ENCODE data around the gene TAP2.

TAP2 gene

DNA sequence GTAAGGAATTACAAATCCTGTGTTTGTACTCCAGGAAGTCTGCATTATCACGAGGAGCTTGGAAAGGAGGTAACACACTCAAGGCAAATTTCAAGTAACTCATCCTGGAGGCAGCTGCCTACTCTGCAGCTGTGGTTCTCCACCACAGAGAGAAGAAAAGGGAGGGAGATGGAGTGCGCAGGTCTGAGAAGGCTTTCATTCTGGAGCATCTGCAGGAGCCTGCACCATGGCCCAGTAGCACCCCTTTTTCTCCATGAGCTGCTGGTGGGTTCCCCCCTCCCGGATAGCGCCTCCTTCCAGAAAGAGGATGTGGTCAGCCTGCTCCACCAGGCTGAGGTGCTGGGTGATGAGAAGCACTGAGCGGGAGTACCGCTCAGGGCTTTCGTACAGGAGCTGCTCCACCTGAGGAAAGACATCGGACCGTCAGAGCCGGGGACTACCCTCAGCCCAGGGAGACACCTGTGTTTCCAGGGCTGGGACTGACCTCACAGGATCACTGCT lies 6.9 kb upstream of the TAP2 start:
- H3K27ac Mint-ChIP-seq = peak overlapping the region; percentile 100
- no peaks in the 10 kb centered on the region for H3K27me3 Mint-ChIP-seq
- H3K36me3 Mint-ChIP-seq = peaks cover 64% of the 10 kb centered on the region
- no peaks in the 10 kb centered on the region for H3K9me3 Mint-ChIP-seq (ENCODE audit: low read depth)
- H3K4me3 Mint-ChIP-seq = peak overlapping the region; percentile 99
- H3K4me1 Mint-ChIP-seq (ENCODE audit: low read depth) = peaks cover 81% of the 10 kb centered on the region

GRCh38 chr6:32844839-32845383 lies 6.4 kb upstream of the TAP2 start:
- H3K9me3 Mint-ChIP-seq (ENCODE audit: low read depth) = no peaks in the 10 kb centered on the region
- H3K36me3 Mint-ChIP-seq = peaks cover 65% of the 10 kb centered on the region
- H3K4me1 Mint-ChIP-seq (ENCODE audit: low read depth) = peaks cover 81% of the 10 kb centered on the region
- peak overlapping the region; percentile 100 for H3K27ac Mint-ChIP-seq
- no peaks in the 10 kb centered on the region for H3K27me3 Mint-ChIP-seq
- H3K4me3 Mint-ChIP-seq = peak overlapping the region; percentile 99

- no peaks in the 10 kb centered on the region for H3K27me3 Mint-ChIP-seq
- H3K4me3 Mint-ChIP-seq = peak within 1 kb of the TSS; percentile 99
- H3K36me3 Mint-ChIP-seq = peaks cover 63% of the 10 kb centered on the region
Observed at GRCh38 chr6:32843979-32844838, 5.7 kb upstream of the TAP2 start, which contains the start of gene PSMB8. Gene PSMB8, minus strand, starts transcription at chr6:32844047. Its CDS starts 51 bp downstream, at chr6:32843996.

GRCh38 chr6:32843331-32843978 lies 4.9 kb upstream of the TAP2 start:
- Mint-ChIP-seq H3K9me3 (ENCODE audit: low read depth) (no peaks in the 10 kb centered on the region), H3K36me3 (peaks cover 55% of the 10 kb centered on the region)

More at GRCh38 chr6:32843979-32844838, 5.7 kb upstream of the TAP2 start, which contains the start of gene PSMB8:
- Mint-ChIP-seq H3K9me3 (ENCODE audit: low read depth) (no peaks in the 10 kb centered on the region), H3K27ac (peak within 1 kb of the TSS; percentile 100), H3K4me1 (ENCODE audit: low read depth) (peaks cover 82% of the 10 kb centered on the region)

GRCh38 chr6:32842690-32843089 lies 4.2 kb upstream of the TAP2 start:
- Mint-ChIP-seq H3K9me3 (ENCODE audit: low read depth) (no peaks in the 10 kb centered on the region), H3K4me1 (ENCODE audit: low read depth) (peaks cover 70% of the 10 kb centered on the region), H3K4me3 (peak overlapping the region; percentile 99), H3K36me3 (peaks cover 48% of the 10 kb centered on the region), H3K27ac (peak overlapping the region; percentile 100), H3K27me3 (no peaks in the 10 kb centered on the region)

More at GRCh38 chr6:32843331-32843978, 4.9 kb upstream of the TAP2 start:
- Mint-ChIP-seq H3K4me3 (peak overlapping the region; percentile 99), H3K27ac (peak overlapping the region; percentile 100), H3K27me3 (no peaks in the 10 kb centered on the region), H3K4me1 (ENCODE audit: low read depth) (peaks cover 78% of the 10 kb centered on the region)

DNA sequence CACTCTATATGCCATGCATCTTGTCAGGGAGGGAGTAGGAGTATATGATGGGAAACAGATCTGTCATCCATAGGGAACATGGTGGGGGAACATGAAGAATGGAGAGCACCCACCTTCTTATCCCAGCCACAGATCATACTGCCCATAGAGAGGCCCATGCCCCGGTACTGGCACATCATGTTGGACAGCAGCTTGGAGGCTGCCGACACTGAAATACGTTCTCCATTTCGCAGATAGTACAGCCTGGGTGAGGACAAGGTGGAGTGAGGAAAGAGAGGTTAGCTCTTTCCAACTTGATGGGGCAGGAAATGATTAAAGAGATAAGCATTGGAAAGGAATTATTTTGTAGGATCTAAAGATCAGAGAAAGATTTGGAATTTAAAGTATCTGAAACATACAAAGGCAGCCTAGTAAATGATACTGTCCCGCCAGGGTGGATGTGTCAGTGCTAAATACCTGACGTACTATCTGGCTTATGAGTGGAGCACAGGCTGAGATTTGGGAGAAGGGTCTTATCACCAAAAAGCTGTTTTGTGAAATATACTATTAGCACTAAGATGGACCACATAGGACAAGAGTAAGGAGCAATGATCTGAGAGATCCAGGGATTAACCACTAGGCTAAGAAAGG lies 3.6 kb upstream of the TAP2 start:
- peak overlapping the region; percentile 100 for H3K27ac Mint-ChIP-seq
- H3K9me3 Mint-ChIP-seq (ENCODE audit: low read depth) = no peaks in the 10 kb centered on the region
- peak overlapping the region; percentile 99 for H3K4me3 Mint-ChIP-seq
- peaks cover 68% of the 10 kb centered on the region for H3K4me1 Mint-ChIP-seq (ENCODE audit: low read depth)
- H3K27me3 Mint-ChIP-seq = no peaks in the 10 kb centered on the region
- peaks cover 45% of the 10 kb centered on the region for H3K36me3 Mint-ChIP-seq

DNA sequence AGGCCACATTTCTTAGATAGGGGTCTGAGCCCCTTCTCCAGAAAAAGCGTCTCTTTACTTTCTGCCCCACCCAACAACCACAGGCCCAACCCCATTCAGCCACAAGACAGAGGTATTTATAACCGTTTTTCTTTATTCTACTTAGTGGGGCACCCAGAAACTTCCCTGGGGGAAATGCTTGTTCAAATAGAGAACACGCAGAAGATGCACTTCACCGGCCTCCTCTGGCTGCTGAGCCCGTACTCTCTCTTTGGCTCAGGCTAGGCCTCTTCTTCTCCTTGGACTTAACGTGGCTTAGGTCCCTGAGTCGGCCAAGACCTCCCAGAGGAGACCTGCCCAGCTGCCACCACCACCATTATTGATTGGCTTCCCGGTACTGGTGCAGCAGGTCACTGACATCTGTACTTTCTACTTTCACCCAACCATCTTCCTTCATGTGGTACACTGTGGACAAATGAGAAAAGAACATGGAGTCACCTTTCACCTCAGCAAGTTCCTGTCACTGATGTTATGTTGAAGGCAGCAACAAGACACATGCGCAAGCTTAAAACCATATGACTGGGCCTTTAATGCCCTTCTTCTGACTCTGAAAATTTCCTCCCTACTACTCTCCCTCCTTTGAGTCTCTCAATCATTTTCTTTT lies 2.2 kb upstream of the TAP2 start:
- H3K4me1 Mint-ChIP-seq (ENCODE audit: low read depth) = peaks cover 69% of the 10 kb centered on the region
- H3K36me3 Mint-ChIP-seq = peaks cover 47% of the 10 kb centered on the region
- no peaks in the 10 kb centered on the region for H3K9me3 Mint-ChIP-seq (ENCODE audit: low read depth)
- H3K27me3 Mint-ChIP-seq = no peaks in the 10 kb centered on the region
- peak overlapping the region; percentile 100 for H3K27ac Mint-ChIP-seq
- H3K4me3 Mint-ChIP-seq = peak overlapping the region; percentile 99

- Mint-ChIP-seq H3K4me3 (peak overlapping the region; percentile 99), H3K27ac (peak overlapping the region; percentile 100), H3K27me3 (no peaks in the 10 kb centered on the region), H3K4me1 (ENCODE audit: low read depth) (peaks cover 71% of the 10 kb centered on the region), H3K9me3 (ENCODE audit: low read depth) (no peaks in the 10 kb centered on the region), H3K36me3 (peaks cover 46% of the 10 kb centered on the region)
Observed at GRCh38 chr6:32839356-32839755, 817 bp upstream of the TAP2 start.

- no peaks in the 10 kb centered on the region for H3K27me3 Mint-ChIP-seq
- peaks cover 46% of the 10 kb centered on the region for H3K36me3 Mint-ChIP-seq
- H3K4me3 Mint-ChIP-seq = peak overlapping the region; percentile 92
- H3K27ac Mint-ChIP-seq = peak overlapping the region; percentile 100
- H3K4me1 Mint-ChIP-seq (ENCODE audit: low read depth) = peaks cover 84% of the 10 kb centered on the region
- H3K9me3 Mint-ChIP-seq (ENCODE audit: low read depth) = no peaks in the 10 kb centered on the region
Observed at GRCh38 chr6:32837651-32838113, 857 bp downstream of the TAP2 start.

DNA sequence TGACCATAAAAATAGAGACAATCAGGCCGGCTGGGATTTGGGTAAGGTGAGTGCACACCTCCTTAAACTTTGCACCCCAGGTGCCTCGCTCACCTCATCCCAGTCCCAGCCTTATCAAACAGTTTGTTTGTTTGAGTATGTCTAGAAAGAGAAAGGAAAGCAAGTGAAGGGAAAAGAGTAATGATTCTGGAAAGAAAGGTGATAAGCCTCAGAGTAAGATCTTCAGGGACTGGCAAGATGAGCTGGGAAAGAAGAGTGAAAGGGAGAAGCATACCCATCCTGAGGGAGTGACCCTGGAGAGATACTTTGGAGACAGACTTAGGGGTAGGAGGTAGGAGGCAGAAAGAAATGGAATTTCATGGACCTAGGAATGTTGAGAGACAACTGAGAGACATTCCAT lies 1.7 kb downstream of the TAP2 start:
- H3K27me3 Mint-ChIP-seq = no peaks in the 10 kb centered on the region
- H3K36me3 Mint-ChIP-seq = peaks cover 40% of the 10 kb centered on the region
- H3K4me3 Mint-ChIP-seq = peak overlapping the region; percentile 92
- H3K27ac Mint-ChIP-seq = peak overlapping the region; percentile 100
- peaks cover 86% of the 10 kb centered on the region for H3K4me1 Mint-ChIP-seq (ENCODE audit: low read depth)
- no peaks in the 10 kb centered on the region for H3K9me3 Mint-ChIP-seq (ENCODE audit: low read depth)

DNA sequence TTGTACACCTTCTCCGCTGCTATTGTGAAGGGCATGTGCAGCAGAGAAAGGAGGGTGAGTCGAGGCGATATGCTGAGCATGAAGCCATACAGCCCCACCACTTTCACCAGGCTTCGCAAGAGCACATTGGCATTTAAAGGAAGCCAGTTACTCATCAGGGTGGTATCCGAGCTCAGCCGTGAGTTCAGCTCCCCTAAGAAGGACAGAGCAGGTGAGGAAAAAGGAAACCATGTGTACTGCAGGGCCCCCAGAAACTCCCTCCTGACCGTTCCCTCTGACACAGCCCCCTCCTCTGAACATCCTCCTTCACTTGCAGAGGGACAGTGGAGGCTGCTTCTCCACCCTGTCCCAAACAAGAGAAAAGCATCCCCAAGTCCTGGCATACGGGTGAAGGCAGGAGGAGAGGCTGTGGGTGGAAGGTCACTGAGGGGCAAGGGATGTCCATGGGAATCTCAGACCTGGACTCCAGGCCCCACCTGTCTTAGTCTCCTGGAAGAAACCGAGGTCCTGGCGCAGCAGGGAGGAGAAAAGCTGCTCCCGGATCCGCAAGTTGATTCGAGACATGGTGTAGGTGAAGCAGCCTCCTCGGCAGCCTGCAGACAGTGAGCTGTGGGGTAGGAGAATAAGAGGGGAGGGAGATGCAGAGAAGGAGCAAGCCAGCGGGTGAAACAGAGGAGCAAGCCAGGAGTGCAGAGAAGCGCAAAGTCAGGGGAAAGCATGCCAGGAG lies 3.2 kb downstream of the TAP2 start:
- peak overlapping the region; percentile 92 for H3K4me3 Mint-ChIP-seq
- peak overlapping the region; percentile 100 for H3K27ac Mint-ChIP-seq
- no peaks in the 10 kb centered on the region for H3K9me3 Mint-ChIP-seq (ENCODE audit: low read depth)
- H3K36me3 Mint-ChIP-seq = peaks cover 38% of the 10 kb centered on the region
- no peaks in the 10 kb centered on the region for H3K27me3 Mint-ChIP-seq
- peaks cover 79% of the 10 kb centered on the region for H3K4me1 Mint-ChIP-seq (ENCODE audit: low read depth)

DNA sequence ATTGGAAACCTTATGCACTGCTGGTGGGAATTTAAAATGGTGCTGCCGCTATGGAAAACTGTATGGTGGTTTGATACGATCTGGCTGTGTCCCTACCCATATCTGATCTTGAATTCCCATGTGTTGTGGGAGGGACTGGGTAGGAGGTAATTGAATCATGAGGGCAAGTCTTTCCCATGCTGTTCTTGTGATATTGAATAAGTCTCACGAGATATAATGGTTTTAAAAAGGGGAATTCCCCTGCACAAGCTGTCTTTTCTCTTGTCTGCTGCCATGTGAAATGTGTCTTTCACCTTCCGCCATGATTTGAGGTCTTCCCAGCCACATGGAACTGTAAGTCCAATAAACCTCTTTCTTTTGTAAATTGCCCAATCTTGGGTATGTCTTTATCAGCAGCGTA lies 4.9 kb downstream of the TAP2 start:
- H3K4me1 Mint-ChIP-seq (ENCODE audit: low read depth) = peaks cover 72% of the 10 kb centered on the region
- H3K27ac Mint-ChIP-seq = peak overlapping the region; percentile 100
- H3K36me3 Mint-ChIP-seq = peaks cover 34% of the 10 kb centered on the region
- H3K27me3 Mint-ChIP-seq = no peaks in the 10 kb centered on the region
- H3K4me3 Mint-ChIP-seq = peak overlapping the region; percentile 92
- no peaks in the 10 kb centered on the region for H3K9me3 Mint-ChIP-seq (ENCODE audit: low read depth)

DNA sequence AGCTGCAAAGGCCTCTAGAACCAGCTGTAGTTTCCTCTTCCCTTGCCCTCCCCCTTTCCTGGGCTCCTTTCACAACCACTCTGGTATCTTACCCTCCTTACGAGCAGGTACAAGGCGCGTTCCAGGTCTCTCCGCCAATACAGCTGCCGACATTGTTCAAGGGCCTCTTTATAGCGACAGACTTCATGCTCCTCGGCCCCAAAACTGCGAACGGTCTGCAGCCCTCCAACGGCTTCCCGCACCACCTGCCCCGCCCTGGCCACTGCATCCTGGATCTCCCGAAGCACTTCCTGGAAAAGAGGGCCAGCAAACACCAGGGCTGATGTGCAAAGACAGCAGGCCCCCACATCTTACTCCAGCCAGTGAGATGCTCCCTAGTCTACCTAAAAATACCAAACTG lies 6.0 kb downstream of the TAP2 start:
- Mint-ChIP-seq H3K9me3 (ENCODE audit: low read depth) (no peaks in the 10 kb centered on the region), H3K36me3 (peaks cover 35% of the 10 kb centered on the region), H3K4me1 (ENCODE audit: low read depth) (peaks cover 74% of the 10 kb centered on the region), H3K27me3 (no peaks in the 10 kb centered on the region), H3K4me3 (peak overlapping the region; percentile 40), H3K27ac (no peak overlapping the region)
